GM12875 (cell line): ENCODE measurements around the gene SUN5.

ENCODE experiments used
- H3K4me3 ChIP-seq: one replicate; pipeline ENCODE4 v1.5.1; 2011; ENCODE audit warnings: low read depth, low read length, control low read depth
- TF ChIP-seq, protein P1 (sequence below): IDR thresholded peaks from 2 replicates; pipeline ENCODE4 v1.5.1; 2011; ENCODE audit warnings: low read depth, mild to moderate bottlenecking, control low read depth, inconsistent platforms, low read length, moderate library complexity, borderline replicate concordance; ENCODE audit not compliant: insufficient read depth

The SUN5 gene

GRCh38 chr20:33022694-33023438 lies 18.6 kb upstream of the SUN5 start:
- H3K4me3 ChIP-seq, result no peak overlapping the region
- TF ChIP-seq, protein P1, sequence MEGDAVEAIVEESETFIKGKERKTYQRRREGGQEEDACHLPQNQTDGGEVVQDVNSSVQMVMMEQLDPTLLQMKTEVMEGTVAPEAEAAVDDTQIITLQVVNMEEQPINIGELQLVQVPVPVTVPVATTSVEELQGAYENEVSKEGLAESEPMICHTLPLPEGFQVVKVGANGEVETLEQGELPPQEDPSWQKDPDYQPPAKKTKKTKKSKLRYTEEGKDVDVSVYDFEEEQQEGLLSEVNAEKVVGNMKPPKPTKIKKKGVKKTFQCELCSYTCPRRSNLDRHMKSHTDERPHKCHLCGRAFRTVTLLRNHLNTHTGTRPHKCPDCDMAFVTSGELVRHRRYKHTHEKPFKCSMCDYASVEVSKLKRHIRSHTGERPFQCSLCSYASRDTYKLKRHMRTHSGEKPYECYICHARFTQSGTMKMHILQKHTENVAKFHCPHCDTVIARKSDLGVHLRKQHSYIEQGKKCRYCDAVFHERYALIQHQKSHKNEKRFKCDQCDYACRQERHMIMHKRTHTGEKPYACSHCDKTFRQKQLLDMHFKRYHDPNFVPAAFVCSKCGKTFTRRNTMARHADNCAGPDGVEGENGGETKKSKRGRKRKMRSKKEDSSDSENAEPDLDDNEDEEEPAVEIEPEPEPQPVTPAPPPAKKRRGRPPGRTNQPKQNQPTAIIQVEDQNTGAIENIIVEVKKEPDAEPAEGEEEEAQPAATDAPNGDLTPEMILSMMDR, result no peak

GRCh38 chr20:33022289-33022688 lies 18.1 kb upstream of the SUN5 start:
- TF ChIP-seq, protein P1, result no peak
- H3K4me3 ChIP-seq, result no peak overlapping the region

DNA sequence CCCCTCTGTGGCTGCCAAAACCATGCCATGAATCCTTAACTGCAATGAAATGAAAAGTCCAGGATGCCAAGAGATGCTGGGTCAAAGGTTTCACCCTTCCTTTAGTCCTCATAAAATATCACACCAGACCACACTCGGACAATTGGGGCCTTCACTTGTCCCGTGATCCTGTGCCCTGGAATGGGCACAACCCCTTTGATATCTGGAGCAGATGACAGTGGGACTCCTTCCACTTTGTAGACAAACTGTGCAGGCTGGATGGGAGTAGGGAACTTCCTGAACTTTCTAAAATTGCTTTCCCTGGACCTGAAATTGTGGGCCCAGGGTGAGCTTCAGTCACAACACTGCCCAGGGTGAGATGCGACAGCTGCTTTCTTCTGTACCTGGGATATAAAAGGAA lies 17.6 kb upstream of the SUN5 start:
- TF ChIP-seq, protein P1, result no peak
- H3K4me3 ChIP-seq, result no peak overlapping the region

GRCh38 chr20:33020278-33021161 lies 16.3 kb upstream of the SUN5 start:
- TF ChIP-seq, protein P1, result no peak
- H3K4me3 ChIP-seq, result no peak overlapping the region

GRCh38 chr20:33019465-33020277 lies 15.4 kb upstream of the SUN5 start:
- H3K4me3 ChIP-seq, result no peak overlapping the region
- TF ChIP-seq, protein P1, result no peak

GRCh38 chr20:33018169-33018931 lies 14.1 kb upstream of the SUN5 start:
- TF ChIP-seq, protein P1, result no peak
- H3K4me3 ChIP-seq, result no peak overlapping the region
